GM18951 (cell line): ENCODE results near the gene RABGAP1L.

Experiments used
- POLR2A ChIP-seq: IDR thresholded peaks from 4 replicates; pipeline ENCODE4 v1.6.1; 2011; ENCODE audit warnings: mild to moderate bottlenecking; ENCODE audit not compliant: insufficient read length, insufficient read depth; ENCODE audit errors: extremely low read depth
- in situ Hi-C: fragments of 300-500 bp; cut with MboI; formaldehyde crosslinking; loops from one replicate; pipeline ENCODE4 v1.12.0; 2022; ENCODE audit warnings: low sequenced_read_pairs, mixed read lengths, inconsistent platforms; ENCODE audit not compliant: unreplicated experiment

RABGAP1L gene

DNA sequence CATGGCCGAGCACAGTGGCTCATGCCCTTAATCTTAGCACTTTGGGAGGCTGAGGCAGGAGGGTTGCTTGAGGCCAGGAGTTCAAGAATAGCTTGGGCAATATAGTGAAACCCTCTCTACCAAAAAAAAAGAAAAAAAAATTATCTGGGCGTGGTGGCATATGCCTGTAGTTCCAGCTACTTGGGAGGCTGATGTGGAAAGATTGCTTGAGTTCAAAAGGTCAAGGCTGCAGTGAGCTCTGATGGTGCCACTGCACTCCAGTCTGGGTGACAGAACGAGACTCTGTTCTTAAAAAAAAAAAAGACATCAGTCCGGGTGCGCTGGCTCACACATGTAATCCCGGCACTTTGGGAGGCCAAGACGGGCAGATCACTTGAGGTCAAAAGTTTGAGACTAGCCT lies 589.3 kb downstream of the RABGAP1L start:
- in situ Hi-C loops: loop anchor here (25.0 kb wide), 1 partner anchor 2011 kb away; no protein-coding TSS in a partner anchor
- no peak for TF ChIP-seq POLR2A

GRCh38 chr1:174753131-174753530 lies 593.8 kb downstream of the RABGAP1L start:
- in situ Hi-C loops: loop anchor here (25.0 kb wide), 1 partner anchor 359 kb away; no protein-coding TSS in a partner anchor
- TF ChIP-seq POLR2A: no peak

DNA sequence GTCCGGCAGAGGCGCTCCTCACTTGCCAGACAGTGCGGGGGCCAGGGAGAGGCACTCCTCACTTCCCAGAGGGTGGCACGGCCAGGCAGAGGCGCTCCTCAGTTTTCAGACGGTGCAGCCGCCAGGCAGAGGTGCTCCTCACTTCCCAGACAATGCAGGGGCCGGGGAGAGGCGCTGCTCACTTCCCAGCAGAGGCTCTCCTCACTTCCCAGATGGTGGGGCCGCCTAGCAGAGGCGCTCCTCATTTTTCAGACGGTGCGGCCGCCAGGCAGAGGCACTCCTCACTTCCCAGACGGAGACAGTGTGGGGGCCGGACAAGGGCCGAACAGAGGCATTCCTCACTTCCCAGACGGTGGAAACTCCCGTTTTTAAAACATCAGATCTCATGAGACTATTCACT lies 602.0 kb downstream of the RABGAP1L start:
- in situ Hi-C loops: loop anchor here (25.0 kb wide), 1 partner anchor 351 kb away; no protein-coding TSS in a partner anchor

DNA sequence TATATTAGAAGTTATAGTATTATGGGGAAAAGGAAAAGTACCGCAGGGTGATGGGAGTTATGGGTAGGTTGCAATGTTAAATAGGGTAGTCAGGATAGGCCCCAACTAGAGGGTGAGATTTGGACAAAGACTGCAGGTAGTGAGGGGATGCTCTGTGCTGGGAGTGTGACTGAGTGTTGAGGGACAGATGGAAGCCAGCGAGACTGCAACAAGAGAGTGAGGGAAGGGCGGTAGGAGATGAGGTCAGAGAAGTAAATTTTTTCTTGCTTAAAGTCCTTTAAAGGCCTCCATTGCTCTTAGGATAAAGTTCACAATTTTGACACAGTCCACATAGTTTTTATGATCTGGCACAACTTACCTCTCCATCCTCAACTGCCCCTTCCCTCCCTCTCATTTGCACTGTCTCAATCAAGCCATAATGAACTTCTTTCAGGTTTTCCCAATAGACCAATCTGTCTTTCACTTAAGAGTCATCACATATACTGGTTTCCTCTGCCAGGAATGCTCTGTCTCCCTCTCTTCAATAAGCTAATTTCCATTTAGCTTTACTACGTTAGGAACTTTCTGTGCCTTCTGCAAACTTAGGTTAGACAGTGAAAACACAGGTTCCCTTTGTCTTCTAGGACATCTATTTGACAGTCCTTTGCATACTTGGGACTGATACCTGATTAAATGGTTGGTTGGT lies 602.7 kb downstream of the RABGAP1L start:
- in situ Hi-C loops: loop anchor here (25.0 kb wide), 1 partner anchor 350 kb away; no protein-coding TSS in a partner anchor
- no peak for TF ChIP-seq POLR2A

More for the DNA sequence above, 602.0 kb downstream of the RABGAP1L start:
- no peak for TF ChIP-seq POLR2A

DNA sequence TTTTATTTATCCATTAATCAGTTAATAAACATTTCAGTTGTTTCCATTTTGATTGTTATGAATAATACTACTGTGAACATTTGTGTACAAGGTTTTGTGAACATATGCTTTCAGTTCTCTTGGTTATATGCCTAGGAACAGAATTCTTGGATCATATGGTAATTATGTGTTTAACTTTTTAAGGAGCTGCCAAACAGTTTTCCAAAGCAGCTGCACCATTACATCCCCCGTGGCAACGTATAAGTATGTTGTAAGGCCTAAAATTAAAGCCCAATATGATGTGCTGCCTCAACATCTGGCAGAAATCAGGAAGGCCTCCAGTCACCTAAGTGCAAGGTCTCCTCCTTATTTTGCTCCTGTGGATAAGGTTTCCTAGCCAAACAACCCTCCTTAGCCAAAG lies 604.9 kb downstream of the RABGAP1L start:
- TF ChIP-seq POLR2A: no peak
- in situ Hi-C loops: loop anchor here (25.0 kb wide), 1 partner anchor 348 kb away; no protein-coding TSS in a partner anchor

DNA sequence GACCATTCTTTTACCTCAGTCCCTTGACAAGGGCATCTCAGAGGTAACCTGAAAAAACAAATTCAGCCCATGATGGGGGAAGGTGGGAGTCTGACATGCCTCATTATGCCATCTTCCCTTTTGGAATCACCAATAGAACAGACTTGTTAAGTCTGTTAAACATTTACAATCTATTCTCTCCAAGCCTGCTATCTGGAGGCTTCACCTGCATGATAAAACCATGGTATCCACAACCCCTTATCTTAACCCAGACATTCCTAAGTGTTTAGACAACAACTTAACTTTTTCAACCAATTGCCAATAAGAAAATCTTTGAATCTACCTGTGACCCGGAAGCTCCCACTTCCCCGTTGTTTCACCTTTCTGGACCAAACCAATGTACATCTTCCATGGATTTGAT lies 607.4 kb downstream of the RABGAP1L start:
- no peak for TF ChIP-seq POLR2A
- in situ Hi-C loops: loop anchor here (25.0 kb wide), 1 partner anchor 346 kb away; no protein-coding TSS in a partner anchor

GRCh38 chr1:174768516-174768915 lies 609.2 kb downstream of the RABGAP1L start:
- TF ChIP-seq POLR2A: no peak
- in situ Hi-C loops: loop anchor here (25.0 kb wide), 1 partner anchor 344 kb away; no protein-coding TSS in a partner anchor

DNA sequence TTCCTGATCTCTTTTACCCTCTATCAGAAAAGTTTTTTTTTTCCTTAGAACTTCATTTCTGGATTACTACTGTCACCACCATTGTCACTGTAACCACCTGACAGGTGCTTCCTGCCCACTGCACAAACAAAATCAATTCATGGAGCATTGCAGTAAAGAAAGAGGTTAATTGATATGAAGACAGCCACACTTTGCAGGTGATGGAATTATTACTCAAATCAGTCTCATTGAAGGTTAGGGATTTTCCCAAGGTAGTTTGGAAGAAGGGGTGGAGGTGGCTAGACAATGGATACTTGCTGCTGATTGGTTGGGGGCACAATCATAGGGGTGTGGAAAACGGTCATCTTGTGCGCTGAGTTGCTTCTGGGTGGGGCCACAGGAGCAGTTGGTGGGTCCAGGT lies 609.6 kb downstream of the RABGAP1L start:
- TF ChIP-seq POLR2A: no peak
- in situ Hi-C loops: loop anchor here (25.0 kb wide), 1 partner anchor 343 kb away; no protein-coding TSS in a partner anchor

- in situ Hi-C loops: loop anchor here (10.0 to 25.0 kb wide), 2 partner anchors 225 to 342 kb away; partner anchors contain the start of gene CACYBP
- TF ChIP-seq POLR2A: no peak
These were observed 610.7 kb downstream of the RABGAP1L start for GRCh38 chr1:174769961-174770549.

- no peak for TF ChIP-seq POLR2A
- in situ Hi-C loops: loop anchor here (10.0 kb wide), 1 partner anchor 219 kb away; the partner anchor contains the start of gene CACYBP
These were observed 616.3 kb downstream of the RABGAP1L start for GRCh38 chr1:174775621-174776020.

GRCh38 chr1:174777262-174777661 lies 617.9 kb downstream of the RABGAP1L start:
- TF ChIP-seq POLR2A: no peak
- in situ Hi-C loops: loop anchor here (10.0 kb wide), 1 partner anchor 218 kb away; the partner anchor contains the start of gene CACYBP

- no peak for TF ChIP-seq POLR2A
- in situ Hi-C loops: no loop called here
These were observed 626.2 kb downstream of the RABGAP1L start for GRCh38 chr1:174785510-174785909.

DNA sequence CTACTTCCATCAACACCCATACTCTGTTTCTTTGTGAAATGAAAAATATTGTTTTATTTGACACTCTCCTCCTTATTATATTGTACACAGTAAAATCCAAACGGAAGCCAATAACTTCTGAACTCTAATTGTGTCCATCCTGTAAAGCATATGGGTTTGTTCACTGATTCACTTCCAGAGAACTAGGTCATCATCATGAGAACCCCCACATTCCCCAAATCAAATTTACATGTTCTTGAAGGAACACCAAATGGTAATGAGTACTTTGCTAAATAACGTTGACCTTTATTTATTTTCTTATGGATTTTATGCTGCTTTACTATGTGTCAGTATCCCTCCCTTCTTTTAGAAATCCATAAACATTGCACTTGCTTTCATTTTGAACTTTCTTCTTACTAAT lies 627.0 kb downstream of the RABGAP1L start:
- in situ Hi-C loops: no loop called here
- no peak for TF ChIP-seq POLR2A

- in situ Hi-C loops: no loop called here
- no peak for TF ChIP-seq POLR2A
These were observed 627.4 kb downstream of the RABGAP1L start for GRCh38 chr1:174786760-174787159.

- no peak for TF ChIP-seq POLR2A
- in situ Hi-C loops: no loop called here
These were observed 629.7 kb downstream of the RABGAP1L start for GRCh38 chr1:174788981-174789380.
